PC-9 (cell line): ENCODE results near the gene GRID2. TPM values are rescaled to one million over a fixed set of nuclear protein-coding genes. Genes with fewer than 3 reads are reported as not detected.

ENCODE experiments used
- BruUV-seq: library from RNA; stranded (reverse); fragments of 400-500 nt; replicated peaks from 2 replicates; lab custom pipeline; 2021; lab: Mats Ljungman, UMichigan
- CTCF ChIA-PET: fragments of 300-600 bp; sonication (Branson Sonifier 250); formaldehyde crosslinking; loops from one replicate; lab custom pipeline; 2022; ENCODE audit warnings: antibody characterized with exemption; lab: Charles Lee
- POLR2A ChIA-PET: fragments of 300-600 bp; sonication (Branson Sonifier 250); formaldehyde crosslinking; loops from one replicate; lab custom pipeline; 2022; ENCODE audit warnings: antibody characterized with exemption; ENCODE audit not compliant: unreplicated experiment; lab: Charles Lee
- DNase-seq, 2 experiments: peaks; one replicate each; pipeline versions ENCODE4 v3.0.0 to v3.0.0-alpha.2; 2015 to 2022; ENCODE audit warnings: mixed read lengths in 1 of 2
- H2AFZ ChIP-seq: fragments of 200-600 bp; sonication (generic); 2 replicates; pipeline ENCODE4 v1.8.1; 2017; ENCODE audit warnings: antibody characterized with exemption
- H3F3A ChIP-seq: fragments of 200-600 bp; sonication (generic); 2 replicates; pipeline ENCODE4 v1.8.1; 2017; ENCODE audit warnings: antibody characterized with exemption, mild to moderate bottlenecking, low read depth; ENCODE audit not compliant: insufficient read depth
- H3K27ac ChIP-seq: fragments of 200-600 bp; sonication (generic); 2 replicates; pipeline ENCODE4 v1.6.1; 2016; ENCODE audit warnings: mixed run types
- H3K27me3 ChIP-seq: fragments of 200-600 bp; sonication (generic); 2 replicates; pipeline ENCODE4 v1.6.1; 2016; ENCODE audit warnings: low read depth, mixed run types; ENCODE audit not compliant: insufficient read depth
- H3K36me3 ChIP-seq: fragments of 200-600 bp; sonication (generic); 2 replicates; pipeline ENCODE4 v1.6.1; 2016; ENCODE audit warnings: low read depth, mixed run types
- H3K4me1 ChIP-seq: fragments of 200-600 bp; sonication (generic); replicated peaks from 2 replicates; pipeline ENCODE4 v1.6.1; 2016; ENCODE audit warnings: mixed run types; ENCODE audit not compliant: insufficient read depth
- H3K4me2 ChIP-seq: fragments of 200-600 bp; sonication (generic); 2 replicates; pipeline ENCODE4 v1.6.1; 2017; ENCODE audit warnings: mixed run types
- H3K4me3 ChIP-seq: fragments of 200-600 bp; sonication (generic); 2 replicates; pipeline ENCODE4 v1.6.1; 2016; ENCODE audit warnings: mixed run types
- H3K79me2 ChIP-seq: fragments of 200-600 bp; sonication (generic); 2 replicates; pipeline ENCODE4 v1.6.1; 2017; ENCODE audit warnings: low read depth, mixed run types
- H3K9me2 ChIP-seq: fragments of 200-600 bp; sonication (generic); 2 replicates; pipeline ENCODE4 v1.8.1; 2017; ENCODE audit warnings: mild to moderate bottlenecking; ENCODE audit not compliant: insufficient read depth
- H3K9me3 ChIP-seq: fragments of 200-600 bp; sonication (generic); 2 replicates; pipeline ENCODE4 v1.8.1; 2016; ENCODE audit warnings: low read depth; ENCODE audit not compliant: insufficient read depth
- H4K20me1 ChIP-seq: fragments of 200-600 bp; sonication (generic); 2 replicates; pipeline ENCODE4 v1.8.1; 2017; ENCODE audit not compliant: insufficient read depth
- EZH2 ChIP-seq: fragments of 200-600 bp; sonication (generic); IDR thresholded peaks from 2 replicates; pipeline ENCODE4 v1.8.0; 2017; ENCODE audit warnings: antibody characterized with exemption, low read depth
- intact Hi-C: fragments of 100-400 bp; cut with micrococcal nuclease; formaldehyde crosslinking; loops from one replicate; pipeline ENCODE4 v1.10.0; 2022; ENCODE audit not compliant: unreplicated experiment
- total RNA-seq: library from RNA; stranded (reverse); gene quantifications from 2 replicates; pipeline ENCODE4 v1.2.3, GENCODE V29; 2021
- TF ChIP-seq, protein P1 (sequence below): fragments of 200-600 bp; sonication (generic); conservative IDR thresholded peaks from 2 replicates; pipeline ENCODE4 v1.6.1; 2017; ENCODE audit warnings: mixed run types, antibody characterized with exemption, mild to moderate bottlenecking, moderate library complexity

Gene GRID2
- total RNA-seq, 1 experiment from 2014 or later, result not detected

DNA sequence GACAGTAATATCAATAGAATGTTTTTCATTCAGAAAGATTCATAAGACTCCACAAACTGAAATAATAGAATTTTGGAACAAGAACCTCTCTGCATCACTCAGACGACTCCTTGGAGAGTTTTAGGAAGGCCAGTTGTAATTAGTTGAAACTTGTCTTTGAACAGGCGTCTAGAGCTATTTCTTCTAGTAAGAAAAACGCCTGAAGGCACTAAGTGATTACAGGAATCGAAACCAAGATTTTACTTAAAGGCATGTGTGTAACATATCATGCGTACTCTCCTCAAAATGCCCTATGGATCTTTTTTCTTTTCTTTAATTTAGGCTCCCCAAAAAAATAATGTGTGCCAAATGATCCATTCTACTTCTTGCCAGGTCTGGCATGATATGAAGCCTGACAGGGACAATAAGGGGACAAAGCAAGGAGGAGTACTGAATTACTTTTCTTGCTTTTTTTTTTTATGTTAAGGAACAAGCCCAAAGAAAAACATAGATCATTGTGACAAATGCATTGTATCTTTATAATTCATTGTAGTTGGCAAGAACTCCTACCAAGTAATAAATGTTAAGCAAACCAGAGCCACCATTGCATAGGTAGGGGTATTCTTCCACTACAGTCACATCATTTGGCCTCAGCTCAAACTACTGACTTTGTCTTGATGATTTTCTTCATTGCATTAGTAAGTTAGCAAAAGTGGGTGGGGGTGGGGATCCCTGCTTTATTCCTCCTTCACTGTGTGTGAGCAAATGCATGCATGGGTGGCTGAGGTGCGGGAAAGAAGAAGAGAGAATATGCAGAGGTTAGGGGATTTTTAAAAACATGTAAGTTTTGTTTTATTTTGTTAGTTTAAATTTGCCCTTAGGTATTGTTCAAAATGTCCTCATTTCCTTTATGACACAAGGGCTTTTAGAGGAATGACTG, 1444.9 kb downstream of the GRID2 start:
- Histone ChIP-seq H3K4me1 (no peaks in the 10 kb centered on the region), H3K9me3 (no peaks in the 10 kb centered on the region), H2AFZ (no peak overlapping the region), H4K20me1 (no peaks in the 10 kb centered on the region), H3K79me2 (no peaks in the 10 kb centered on the region), H3K4me2 (no peak overlapping the region), H3K9me2 (no peaks in the 10 kb centered on the region), H3K27me3 (no peaks in the 10 kb centered on the region), H3F3A (no peaks in the 10 kb centered on the region), H3K27ac (no peak overlapping the region), H3K36me3 (no peaks in the 10 kb centered on the region), H3K4me3 (no peak overlapping the region)
- POLR2A ChIA-PET, result interaction anchor here (0.6 kb wide), 1 partner anchor 1848 kb away, joined by 4 read pairs; no protein-coding TSS in a partner anchor
- intact Hi-C loops, result no loop called here
- BruUV-seq, result no TSS peak
- no peak for DNase-seq
- no peak for TF ChIP-seq EZH2
- TF ChIP-seq, protein P1, sequence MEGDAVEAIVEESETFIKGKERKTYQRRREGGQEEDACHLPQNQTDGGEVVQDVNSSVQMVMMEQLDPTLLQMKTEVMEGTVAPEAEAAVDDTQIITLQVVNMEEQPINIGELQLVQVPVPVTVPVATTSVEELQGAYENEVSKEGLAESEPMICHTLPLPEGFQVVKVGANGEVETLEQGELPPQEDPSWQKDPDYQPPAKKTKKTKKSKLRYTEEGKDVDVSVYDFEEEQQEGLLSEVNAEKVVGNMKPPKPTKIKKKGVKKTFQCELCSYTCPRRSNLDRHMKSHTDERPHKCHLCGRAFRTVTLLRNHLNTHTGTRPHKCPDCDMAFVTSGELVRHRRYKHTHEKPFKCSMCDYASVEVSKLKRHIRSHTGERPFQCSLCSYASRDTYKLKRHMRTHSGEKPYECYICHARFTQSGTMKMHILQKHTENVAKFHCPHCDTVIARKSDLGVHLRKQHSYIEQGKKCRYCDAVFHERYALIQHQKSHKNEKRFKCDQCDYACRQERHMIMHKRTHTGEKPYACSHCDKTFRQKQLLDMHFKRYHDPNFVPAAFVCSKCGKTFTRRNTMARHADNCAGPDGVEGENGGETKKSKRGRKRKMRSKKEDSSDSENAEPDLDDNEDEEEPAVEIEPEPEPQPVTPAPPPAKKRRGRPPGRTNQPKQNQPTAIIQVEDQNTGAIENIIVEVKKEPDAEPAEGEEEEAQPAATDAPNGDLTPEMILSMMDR, result no peak
- CTCF ChIA-PET, result no interaction called here

DNA sequence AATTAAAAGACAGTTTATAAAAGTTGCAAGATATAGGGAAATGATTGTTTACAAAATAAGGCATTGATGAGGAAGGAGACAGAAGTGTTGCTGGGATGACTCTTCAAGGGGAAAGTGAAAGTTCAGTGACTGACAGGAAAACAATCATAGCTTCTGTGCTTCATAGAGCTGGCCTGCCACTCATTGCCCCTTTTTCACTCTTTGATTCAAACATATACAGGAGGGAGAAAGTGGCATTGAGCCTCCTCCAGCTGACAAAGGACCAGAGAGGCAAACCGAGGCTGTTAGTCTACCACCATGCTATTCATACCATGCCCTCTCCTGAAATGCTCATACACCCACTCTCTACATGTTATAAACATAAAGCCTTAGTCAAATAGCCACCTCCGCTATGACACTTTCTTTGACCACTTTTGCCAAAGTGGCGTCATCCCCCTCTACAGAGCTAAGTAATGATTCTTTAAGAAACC, 1445.6 kb downstream of the GRID2 start:
- no peaks in the 10 kb centered on the region for H3K9me3 ChIP-seq
- H3K4me3 ChIP-seq, result no peak overlapping the region
- no peak overlapping the region for H3K4me2 ChIP-seq
- CTCF ChIA-PET, result no interaction called here
- H3K27me3 ChIP-seq, result no peaks in the 10 kb centered on the region
- TF ChIP-seq, protein P1, result no peak
- TF ChIP-seq EZH2, result no peak
- no peaks in the 10 kb centered on the region for H4K20me1 ChIP-seq
- H3K79me2 ChIP-seq, result no peaks in the 10 kb centered on the region
- H2AFZ ChIP-seq, result no peak overlapping the region
- no peaks in the 10 kb centered on the region for H3K9me2 ChIP-seq
- intact Hi-C loops, result no loop called here
- H3F3A ChIP-seq, result no peaks in the 10 kb centered on the region
- no peak overlapping the region for H3K27ac ChIP-seq
- POLR2A ChIA-PET, result no interaction called here
- BruUV-seq, result no TSS peak
- no peak for DNase-seq
- H3K36me3 ChIP-seq, result no peaks in the 10 kb centered on the region
- H3K4me1 ChIP-seq, result no peaks in the 10 kb centered on the region

DNA sequence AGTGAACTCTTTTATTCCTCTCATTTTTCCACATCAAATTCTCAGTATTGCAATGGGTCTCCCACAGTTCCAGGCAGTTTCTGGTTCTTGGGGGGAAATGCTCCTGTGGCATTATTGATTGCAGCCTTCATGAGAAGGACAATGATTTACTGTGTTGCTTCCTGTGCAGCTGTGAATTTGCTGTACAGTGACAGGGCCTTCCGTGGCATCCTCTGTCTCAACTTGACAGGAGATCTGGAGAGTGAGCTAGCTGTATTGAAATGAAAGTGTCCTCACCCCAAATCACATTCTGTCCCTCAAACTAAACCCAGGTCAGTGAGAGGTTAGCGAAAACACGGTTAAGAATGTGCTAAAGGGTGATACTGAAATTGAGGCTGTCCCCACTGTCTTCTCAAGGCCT, 1447.6 kb downstream of the GRID2 start:
- DNase-seq, result no peak
- H3K4me3 ChIP-seq, result no peak overlapping the region
- H3K79me2 ChIP-seq, result no peaks in the 10 kb centered on the region
- H3K4me1 ChIP-seq, result no peaks in the 10 kb centered on the region
- no peaks in the 10 kb centered on the region for H3F3A ChIP-seq
- no peak overlapping the region for H3K4me2 ChIP-seq
- no peaks in the 10 kb centered on the region for H4K20me1 ChIP-seq
- H3K9me2 ChIP-seq, result no peaks in the 10 kb centered on the region
- no TSS peak for BruUV-seq
- POLR2A ChIA-PET, result no interaction called here
- no peaks in the 10 kb centered on the region for H3K36me3 ChIP-seq
- CTCF ChIA-PET, result no interaction called here
- no peak overlapping the region for H3K27ac ChIP-seq
- no peaks in the 10 kb centered on the region for H3K27me3 ChIP-seq
- H3K9me3 ChIP-seq, result no peaks in the 10 kb centered on the region
- no peak for TF ChIP-seq EZH2
- TF ChIP-seq, protein P1, result no peak
- intact Hi-C loops, result no loop called here
- no peak overlapping the region for H2AFZ ChIP-seq
